ENCODE results near the gene GRIP2. TPM values are rescaled to one million over a fixed set of nuclear protein-coding genes. Genes with fewer than 3 reads are reported as not detected.
A peak's percentile ranks its signal among the peaks of the same experiment; 100 is the strongest.

Gene GRIP2
- total and polyA plus RNA-seq, 9 donors: 1.1 to 19.4 (median 5.4) TPM

- WGBS, 3 donors: 51 to 67% (median 62%) methylated on average over 3 of the region's 3 CpGs
- TF ChIP-seq CTCF (IDR thresholded peaks at IDR 0.05) (no peak), EP300 (IDR thresholded peaks at IDR 0.05) (no peak), POLR2A (IDR thresholded peaks at IDR 0.05) (no peak)
- Histone ChIP-seq H3K4me3 (no peak overlapping the region), H3K36me3 (no peaks in the 10 kb centered on the region), H3K27me3 (no peaks in the 10 kb centered on the region), H3K27ac (no peak overlapping the region), H3K4me1 (ENCODE audit: insufficient read depth) (no peaks in the 10 kb centered on the region), H3K9me3 (no peaks in the 10 kb centered on the region)
- intact Hi-C loops (cut with DNase I): loop anchor here in 2 of 4 donors (2.0 to 10.0 kb wide), 3 partner anchors 40 to 412 kb away; no protein-coding TSS in a partner anchor
- DNase-seq: peak in 1 of 5 donors; percentile 28
These were observed 31.7 kb downstream of the GRIP2 start for GRCh38 chr3:14508505-14508819.

GRCh38 chr3:14507757-14508504 lies 32.2 kb downstream of the GRIP2 start:
- TF ChIP-seq POLR2A (IDR thresholded peaks at IDR 0.05) (no peak), EP300 (IDR thresholded peaks at IDR 0.05) (no peak), CTCF (IDR thresholded peaks at IDR 0.05) (no peak)
- no peak overlapping the region for H3K4me3 ChIP-seq
- 84 to 88% (median 86%) methylated on average over 6 of the region's 6 CpGs for WGBS, 3 donors
- no peak overlapping the region for H3K27ac ChIP-seq
- H3K9me3 ChIP-seq: no peaks in the 10 kb centered on the region
- H3K4me1 ChIP-seq (ENCODE audit: insufficient read depth): no peaks in the 10 kb centered on the region
- H3K36me3 ChIP-seq: no peaks in the 10 kb centered on the region
- DNase-seq: peak in 2 of 5 donors; percentile 14 to 17
- no peaks in the 10 kb centered on the region for H3K27me3 ChIP-seq
- intact Hi-C loops (cut with DNase I): loop anchor here in 2 of 4 donors (2.0 to 10.0 kb wide), 3 partner anchors 41 to 413 kb away; no protein-coding TSS in a partner anchor

- TF ChIP-seq POLR2A (IDR thresholded peaks at IDR 0.05): no peak
- no peak for TF ChIP-seq EP300 (IDR thresholded peaks at IDR 0.05)
- TF ChIP-seq CTCF (IDR thresholded peaks at IDR 0.05): no peak
- peak in 2 of 5 donors; percentile 8 to 28 for DNase-seq
- no peaks in the 10 kb centered on the region for H3K9me3 ChIP-seq
- intact Hi-C loops (cut with DNase I): loop anchor here in 1 of 4 donors (10.0 kb wide), 1 partner anchor 407 kb away; no protein-coding TSS in a partner anchor
- no peak overlapping the region for H3K27ac ChIP-seq
- H3K36me3 ChIP-seq: no peaks in the 10 kb centered on the region
- no peak overlapping the region for H3K4me3 ChIP-seq
- H3K27me3 ChIP-seq: no peaks in the 10 kb centered on the region
- no peaks in the 10 kb centered on the region for H3K4me1 ChIP-seq (ENCODE audit: insufficient read depth)
- 68 to 79% (median 70%) methylated on average over 13 of the region's 13 CpGs for WGBS, 3 donors
These were observed 32.8 kb downstream of the GRIP2 start for GRCh38 chr3:14507305-14507741.

GRCh38 chr3:14506626-14507304 lies 33.4 kb downstream of the GRIP2 start:
- 84 to 90% (median 88%) methylated on average over 13 to 15 of the region's 15 CpGs for WGBS, 3 donors
- intact Hi-C loops (cut with DNase I): loop anchor here in 1 of 4 donors (10.0 kb wide), 1 partner anchor 408 kb away; no protein-coding TSS in a partner anchor
- peak in 3 of 5 donors; percentile 5 to 31 (median 9) for DNase-seq

More at GRCh38 chr3:14506626-14507304, 33.4 kb downstream of the GRIP2 start:
- no peaks in the 10 kb centered on the region for H3K36me3 ChIP-seq
- no peaks in the 10 kb centered on the region for H3K4me1 ChIP-seq (ENCODE audit: insufficient read depth)
- no peaks in the 10 kb centered on the region for H3K9me3 ChIP-seq
- H3K4me3 ChIP-seq: no peak overlapping the region
- no peak overlapping the region for H3K27ac ChIP-seq
- TF ChIP-seq POLR2A (IDR thresholded peaks at IDR 0.05) (no peak), EP300 (IDR thresholded peaks at IDR 0.05) (no peak), CTCF (IDR thresholded peaks at IDR 0.05) (no peak)
- H3K27me3 ChIP-seq: no peaks in the 10 kb centered on the region

All from ovary (tissue), 9 donors.